Keratinocyte (primary cell): ENCODE data around the gene PLCL2. TPM values are rescaled to one million over a fixed set of nuclear protein-coding genes. Genes with fewer than 3 reads are reported as not detected.

Experiments used
- DNase-seq: peaks from one replicate; pipeline ENCODE4 v3.0.0-alpha.2; 2011; ENCODE audit warnings: low read depth, missing footprints, low spot score
- FAIRE-seq: peaks from 2 replicates; lab custom pipeline; 2011; peaks lifted over from hg19 to GRCh38; lab: Jason Lieb, UNC
- H2AFZ ChIP-seq: 2 replicates; pipeline ENCODE4 v1.6.0; 2012; ENCODE audit warnings: low read length, control low read depth, inconsistent platforms; ENCODE audit not compliant: control insufficient read depth
- H3K27ac ChIP-seq: 2 replicates; pipeline ENCODE4 v1.5.1; 2011; ENCODE audit warnings: low read length; ENCODE audit not compliant: control insufficient read depth, insufficient read depth
- H3K27me3 ChIP-seq: 3 replicates; pipeline ENCODE4 v1.6.0; 2011; ENCODE audit warnings: low read length; ENCODE audit not compliant: control insufficient read depth, insufficient read depth; ENCODE audit errors: extremely low read depth
- H3K36me3 ChIP-seq, 2 experiments: 2 replicates in 1 of 2; 3 replicates in 1 of 2; pipeline ENCODE4 v1.5.1; 2011; ENCODE audit warnings: low read length in 2 of 2, mild to moderate bottlenecking in 1 of 2; ENCODE audit not compliant: control insufficient read depth in 2 of 2, insufficient read depth in 2 of 2; ENCODE audit errors: extremely low read depth in 1 of 2
- H3K4me1 ChIP-seq: 3 replicates; pipeline ENCODE4 v1.5.1; 2011; ENCODE audit warnings: low read length; ENCODE audit not compliant: control insufficient read depth, insufficient read depth; ENCODE audit errors: extremely low read depth
- H3K4me2 ChIP-seq: 3 replicates; pipeline ENCODE4 v1.6.0; 2011; ENCODE audit warnings: low read depth, low read length; ENCODE audit not compliant: control insufficient read depth, insufficient read depth; ENCODE audit errors: extremely low read depth
- H3K4me3 ChIP-seq, 3 experiments: fragments of 200-600 bp in 1 of 3; sonication (generic) in 1 of 3; 2 replicates in 2 of 3; 3 replicates in 1 of 3; pipeline ENCODE4 v1.5.1; 2011 to 2016; ENCODE audit warnings: low read length in 3 of 3, mild to moderate bottlenecking in 3 of 3, control low read depth in 2 of 3, inconsistent platforms in 1 of 3, low read depth in 1 of 3, mixed read lengths in 1 of 3, mixed run types in 1 of 3, moderate library complexity in 1 of 3; ENCODE audit not compliant: control insufficient read depth in 2 of 3, insufficient read depth in 2 of 3; ENCODE audit errors: extremely low read depth in 1 of 3
- H3K79me2 ChIP-seq: 2 replicates; pipeline ENCODE4 v1.6.0; 2012; ENCODE audit warnings: low read length; ENCODE audit not compliant: control insufficient read depth, insufficient read depth
- H3K9ac ChIP-seq: 3 replicates; pipeline ENCODE4 v1.6.0; 2011; ENCODE audit warnings: low read length; ENCODE audit not compliant: control insufficient read depth, insufficient read depth; ENCODE audit errors: extremely low read depth
- H3K9me1 ChIP-seq: 3 replicates; pipeline ENCODE4 v1.6.0; 2011; ENCODE audit warnings: low read length; ENCODE audit not compliant: control insufficient read depth, insufficient read depth; ENCODE audit errors: extremely low read depth
- H3K9me3 ChIP-seq: 2 replicates; pipeline ENCODE4 v1.5.1; 2012; ENCODE audit warnings: low read depth, low read length; ENCODE audit not compliant: control insufficient read depth
- H4K20me1 ChIP-seq: 3 replicates; pipeline ENCODE4 v1.6.0; 2011; ENCODE audit warnings: low read length; ENCODE audit not compliant: control insufficient read depth, insufficient read depth; ENCODE audit errors: extremely low read depth
- EZH2 ChIP-seq: IDR thresholded peaks from one replicate; pipeline ENCODE4 v1.6.1; 2012; ENCODE audit warnings: inconsistent platforms, mild to moderate bottlenecking, low read length, moderate library complexity
- dilution Hi-C: fragments of 300-500 bp; cut with MboI; formaldehyde crosslinking; loops from one replicate; pipeline ENCODE4 v1.7.0; 2020; ENCODE audit warnings: low sequenced_read_pairs; ENCODE audit not compliant: extremely low pct_ligation_motif_present
- polyA plus RNA-seq, 5 experiments: library from polyadenylated mRNA; depleted of rRNA in 3 of 5; stranded (reverse) in 3 of 5; stranded (forward) in 1 of 5; unstranded in 1 of 5; fragments of >200 nt; gene quantifications; 1 replicate in 1 of 5; 2 replicates in 3 of 5; 3 replicates in 1 of 5; pipeline versions ENCODE4 v1.2.1 to v1.2.3, GENCODE V29; 2011 to 2012; ENCODE audit warnings: missing spikeins in 2 of 5, low read depth in 1 of 5, low replicate concordance in 1 of 5
- TF ChIP-seq, protein P1 (sequence below), 3 experiments: IDR thresholded peaks in 1 of 3; conservative IDR thresholded peaks in 1 of 3; optimal IDR thresholded peaks in 1 of 3; 2 replicates in 2 of 3; 3 replicates in 1 of 3; pipeline versions ENCODE3 to v1.5.1; 2011; ENCODE audit warnings: low read length in 3 of 3, mild to moderate bottlenecking in 3 of 3, moderate library complexity in 2 of 3, control low read depth in 1 of 3, inconsistent platforms in 1 of 3; ENCODE audit not compliant: insufficient read depth in 2 of 3; ENCODE audit errors: extremely low read depth in 1 of 3

Gene PLCL2
- polyA plus RNA-seq, 1 donor (not counting 4 experiments of a cell fraction or from before 2014, with no cell fraction given): 0.20 TPM

GRCh38 chr3:16975083-16975482, 90.3 kb downstream of the PLCL2 start:
- Histone ChIP-seq H2AFZ (no peak overlapping the region), H3K27ac (no peak overlapping the region), H3K79me2 (no peaks in the 10 kb centered on the region), H3K36me3 (no peaks in the 10 kb centered on the region), H3K9me1 (no peaks in the 10 kb centered on the region), H3K9ac (no peak overlapping the region), H3K4me1 (no peaks in the 10 kb centered on the region), H3K27me3 (no peaks in the 10 kb centered on the region), H3K9me3 (no peaks in the 10 kb centered on the region), H3K4me2 (no peak overlapping the region), H4K20me1 (no peaks in the 10 kb centered on the region), H3K4me3 (no peak overlapping the region)
- TF ChIP-seq EZH2: no peak
- TF ChIP-seq, protein P1, sequence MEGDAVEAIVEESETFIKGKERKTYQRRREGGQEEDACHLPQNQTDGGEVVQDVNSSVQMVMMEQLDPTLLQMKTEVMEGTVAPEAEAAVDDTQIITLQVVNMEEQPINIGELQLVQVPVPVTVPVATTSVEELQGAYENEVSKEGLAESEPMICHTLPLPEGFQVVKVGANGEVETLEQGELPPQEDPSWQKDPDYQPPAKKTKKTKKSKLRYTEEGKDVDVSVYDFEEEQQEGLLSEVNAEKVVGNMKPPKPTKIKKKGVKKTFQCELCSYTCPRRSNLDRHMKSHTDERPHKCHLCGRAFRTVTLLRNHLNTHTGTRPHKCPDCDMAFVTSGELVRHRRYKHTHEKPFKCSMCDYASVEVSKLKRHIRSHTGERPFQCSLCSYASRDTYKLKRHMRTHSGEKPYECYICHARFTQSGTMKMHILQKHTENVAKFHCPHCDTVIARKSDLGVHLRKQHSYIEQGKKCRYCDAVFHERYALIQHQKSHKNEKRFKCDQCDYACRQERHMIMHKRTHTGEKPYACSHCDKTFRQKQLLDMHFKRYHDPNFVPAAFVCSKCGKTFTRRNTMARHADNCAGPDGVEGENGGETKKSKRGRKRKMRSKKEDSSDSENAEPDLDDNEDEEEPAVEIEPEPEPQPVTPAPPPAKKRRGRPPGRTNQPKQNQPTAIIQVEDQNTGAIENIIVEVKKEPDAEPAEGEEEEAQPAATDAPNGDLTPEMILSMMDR (optimal IDR thresholded peaks at IDR 0.05 in 1 of 3, IDR thresholded peaks at IDR 0.05 in 1 of 3, conservative IDR thresholded peaks at IDR 0.05 in 1 of 3; ENCODE audit: extremely low read depth in 1 of 3, insufficient read depth in 2 of 3, low read length in 3 of 3): no peak
- FAIRE-seq (no peak), DNase-seq (no peak)
- dilution Hi-C loops: no loop called here

DNA sequence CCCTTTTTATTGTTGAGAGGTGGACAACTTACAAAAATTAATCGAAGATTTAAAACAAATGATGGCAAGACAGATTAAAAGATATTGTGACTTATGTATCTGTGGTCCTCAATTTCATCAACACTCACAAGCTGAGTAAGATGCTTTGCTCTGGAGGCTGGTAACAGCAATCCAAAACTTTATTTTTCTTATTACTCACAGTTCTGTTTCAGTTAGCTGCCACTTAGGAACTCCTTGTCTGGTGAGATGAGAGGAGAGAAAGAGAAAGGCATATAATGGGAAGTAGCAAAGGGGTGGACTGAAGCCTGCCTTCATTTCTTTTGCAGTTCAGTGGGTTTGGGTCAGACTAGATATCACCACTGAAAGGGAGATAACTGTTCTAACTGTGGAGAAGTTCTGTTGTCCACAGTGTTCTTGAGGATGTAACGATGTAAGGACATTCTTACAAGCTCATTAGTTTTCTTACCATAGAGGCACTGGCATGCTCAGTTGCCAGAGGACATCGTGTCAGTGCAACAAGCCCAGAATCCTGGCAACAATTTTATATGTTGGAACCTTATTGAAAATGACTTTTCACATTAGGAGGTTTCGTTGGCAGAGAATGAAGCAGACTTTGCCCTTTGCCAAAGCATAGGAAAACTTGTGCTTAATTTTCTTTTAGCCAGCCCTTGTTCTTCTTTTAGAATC, 93.6 kb downstream of the PLCL2 start:
- dilution Hi-C loops: no loop called here
- H3K4me2 ChIP-seq: no peak overlapping the region
- H3K36me3 ChIP-seq: no peaks in the 10 kb centered on the region
- H3K9ac ChIP-seq: no peak overlapping the region
- no peak overlapping the region for H3K4me3 ChIP-seq
- DNase-seq (no peak), FAIRE-seq (no peak)
- no peak overlapping the region for H3K27ac ChIP-seq
- H3K9me3 ChIP-seq: no peaks in the 10 kb centered on the region
- no peaks in the 10 kb centered on the region for H3K79me2 ChIP-seq
- TF ChIP-seq, protein P1 (optimal IDR thresholded peaks at IDR 0.05 in 1 of 3, IDR thresholded peaks at IDR 0.05 in 1 of 3, conservative IDR thresholded peaks at IDR 0.05 in 1 of 3; ENCODE audit: extremely low read depth in 1 of 3, insufficient read depth in 2 of 3, low read length in 3 of 3): no peak
- TF ChIP-seq EZH2: no peak
- H2AFZ ChIP-seq: no peak overlapping the region
- no peaks in the 10 kb centered on the region for H4K20me1 ChIP-seq
- H3K27me3 ChIP-seq: no peaks in the 10 kb centered on the region
- no peaks in the 10 kb centered on the region for H3K9me1 ChIP-seq
- H3K4me1 ChIP-seq: no peaks in the 10 kb centered on the region
